ENCODE results near the gene PPP3R2.
"Not testable (repeated sequence)": the region's sequence is repeated elsewhere in the genome, so short reads cannot be mapped to it uniquely, and the experiment has no call there.

PPP3R2 gene

GRCh38 chr9:101587332-101588043 lies 7.3 kb downstream of the PPP3R2 start:
- no peak for DNase-seq

- no peak for DNase-seq
Observed at GRCh38 chr9:101586651-101587050, 8.1 kb downstream of the PPP3R2 start.

DNA sequence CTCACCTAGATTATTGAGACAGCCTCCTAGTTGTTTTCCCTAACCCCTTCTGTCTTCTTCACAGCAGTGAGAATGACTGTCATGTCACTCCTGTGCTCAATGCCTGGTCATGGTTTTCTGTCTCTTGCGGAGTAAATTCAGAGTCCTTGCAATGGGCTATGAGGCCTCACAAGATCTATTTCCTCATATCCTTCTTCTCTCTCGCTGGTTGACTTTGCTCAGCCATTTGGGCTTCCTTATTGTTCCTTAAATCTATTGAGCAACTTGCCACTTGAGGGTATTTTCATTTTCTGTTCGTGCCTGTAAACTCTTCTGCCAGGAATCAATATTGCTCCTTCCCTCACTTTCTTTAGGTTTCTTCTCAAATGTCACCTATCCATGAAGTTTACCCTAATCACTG lies 9.0 kb downstream of the PPP3R2 start:
- DNase-seq = peak in 1 of 2 donors; percentile 27

- DNase-seq = no peak
Observed at GRCh38 chr9:101582553-101582952, 12.2 kb downstream of the PPP3R2 start.

DNA sequence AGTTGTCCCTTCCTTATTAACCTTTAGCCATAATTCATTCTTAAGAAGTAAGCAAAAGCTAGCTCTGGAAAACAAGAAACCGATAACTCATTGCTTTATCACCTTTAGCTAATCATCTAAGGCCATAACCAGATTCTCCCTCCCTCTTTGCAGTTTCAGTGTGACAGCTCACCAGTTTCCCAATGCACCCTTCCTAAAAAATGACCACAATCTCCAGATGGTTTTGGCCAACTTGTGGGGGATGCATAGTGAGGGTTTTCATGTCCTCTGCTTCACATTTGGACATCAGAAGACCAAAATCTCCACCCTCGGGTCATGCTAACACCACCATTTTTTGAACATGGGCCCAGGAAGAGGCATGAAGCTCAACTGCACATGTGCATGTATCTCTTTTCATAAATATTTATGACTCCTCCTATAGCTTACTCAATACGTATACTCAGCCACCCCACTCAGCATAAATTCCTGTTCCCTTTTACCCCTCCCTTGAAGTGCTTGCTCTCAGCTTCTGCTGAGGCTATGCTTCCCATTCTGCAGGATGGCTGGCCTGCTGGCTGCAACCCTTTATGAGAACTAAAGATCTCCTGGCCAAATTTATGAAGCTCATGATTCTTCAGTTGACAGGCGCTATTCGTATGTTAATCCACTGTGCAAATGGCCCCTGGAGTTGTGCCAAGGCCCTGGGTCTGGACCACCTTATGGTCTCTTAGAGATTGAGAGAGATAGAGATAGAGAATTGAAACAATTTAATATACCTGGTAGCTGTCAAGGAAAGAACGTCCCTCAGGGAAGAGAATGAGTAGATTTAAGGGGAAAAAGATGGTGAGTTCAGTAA lies 14.8 kb downstream of the PPP3R2 start:
- DNase-seq = peak in 1 of 2 donors; percentile 11

DNA sequence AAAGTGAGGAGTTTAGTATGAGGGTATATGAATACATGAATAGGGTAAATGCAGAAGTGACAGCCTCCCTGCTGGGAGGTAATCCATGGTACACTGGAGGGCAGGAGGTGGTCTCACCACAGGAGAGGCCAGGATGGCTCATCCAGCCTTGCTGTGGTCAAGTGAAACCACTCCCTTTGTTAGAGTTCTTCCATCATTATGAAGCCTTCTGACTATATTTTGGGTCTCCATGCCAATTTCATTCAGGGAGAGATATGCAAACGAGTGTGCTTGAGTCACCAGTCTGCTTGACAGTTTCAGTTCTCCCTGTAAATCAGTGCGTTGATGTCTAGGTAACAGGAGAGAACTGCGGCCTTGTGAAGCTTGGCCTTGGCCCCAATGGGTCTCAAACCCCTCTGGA lies 16.4 kb downstream of the PPP3R2 start:
- DNase-seq = peak in 1 of 2 donors; percentile 7

DNA sequence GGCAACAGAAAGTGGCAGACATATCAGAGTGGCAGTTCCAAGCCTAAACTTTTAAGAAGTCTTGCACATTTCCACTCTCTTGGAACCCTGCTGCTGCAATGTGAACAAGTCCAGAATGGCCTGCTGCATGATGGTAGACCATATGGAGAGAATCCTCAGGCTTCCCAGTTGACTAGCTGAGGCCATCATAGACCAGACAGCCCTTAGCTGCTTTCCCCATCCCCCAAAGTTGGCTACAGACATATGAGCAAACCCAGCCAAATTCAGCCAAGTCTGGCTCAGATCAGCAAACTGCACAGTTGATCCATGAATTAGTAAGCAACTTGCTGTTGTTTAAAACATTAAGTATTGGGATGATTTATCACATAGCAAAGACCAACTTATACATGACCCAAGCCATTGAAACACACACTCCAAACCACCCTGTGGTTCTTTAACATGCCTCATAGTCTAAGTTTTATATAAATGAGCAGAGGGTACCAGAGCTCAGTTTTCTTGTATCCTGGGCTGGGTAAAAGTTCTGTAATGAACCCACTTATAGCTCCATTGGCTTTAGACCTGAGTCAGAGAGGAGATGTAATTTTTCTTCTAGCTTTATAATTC lies 19.9 kb downstream of the PPP3R2 start:
- DNase-seq = no peak

- no peak for DNase-seq
Observed at GRCh38 chr9:101572316-101572715, 22.5 kb downstream of the PPP3R2 start.

- no peak for DNase-seq
Observed at GRCh38 chr9:101571114-101571513, 23.7 kb downstream of the PPP3R2 start.

DNA sequence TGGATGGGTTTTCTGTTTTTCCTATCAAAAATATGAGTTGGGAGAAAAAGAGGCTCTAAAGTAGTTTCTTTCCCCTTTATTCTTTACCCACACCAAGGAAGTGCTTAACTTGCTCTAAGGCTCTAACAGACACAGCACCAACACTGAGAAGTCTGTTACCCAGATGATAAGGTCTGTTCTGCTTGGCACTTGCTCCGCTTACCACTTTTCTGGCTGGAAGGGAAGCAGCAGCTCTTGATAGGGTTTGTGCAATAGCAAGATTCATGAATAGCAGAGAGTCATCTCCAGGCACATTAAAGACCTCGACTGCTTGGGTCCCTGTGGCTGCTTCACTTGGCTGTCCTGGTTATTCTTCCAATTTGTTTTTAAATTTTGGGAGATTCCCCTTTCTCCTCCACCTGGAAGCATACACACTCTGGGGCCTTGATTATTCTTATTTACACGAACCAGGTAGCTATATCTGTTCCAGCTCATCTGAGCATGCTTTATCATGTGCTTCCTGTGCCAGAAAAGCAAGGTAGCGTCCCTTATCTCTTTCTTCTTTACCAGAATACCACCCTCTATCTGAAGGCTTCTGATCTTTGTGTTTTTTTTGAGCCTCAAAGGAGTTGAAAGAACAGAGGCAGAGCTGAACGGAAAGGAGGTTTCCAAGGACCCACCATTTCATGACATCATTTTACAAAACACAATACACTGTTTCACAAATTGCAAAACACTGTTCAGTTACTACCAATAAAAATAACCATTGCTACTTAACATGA lies 24.8 kb downstream of the PPP3R2 start:
- peak in 1 of 2 donors; percentile 50 for DNase-seq

DNA sequence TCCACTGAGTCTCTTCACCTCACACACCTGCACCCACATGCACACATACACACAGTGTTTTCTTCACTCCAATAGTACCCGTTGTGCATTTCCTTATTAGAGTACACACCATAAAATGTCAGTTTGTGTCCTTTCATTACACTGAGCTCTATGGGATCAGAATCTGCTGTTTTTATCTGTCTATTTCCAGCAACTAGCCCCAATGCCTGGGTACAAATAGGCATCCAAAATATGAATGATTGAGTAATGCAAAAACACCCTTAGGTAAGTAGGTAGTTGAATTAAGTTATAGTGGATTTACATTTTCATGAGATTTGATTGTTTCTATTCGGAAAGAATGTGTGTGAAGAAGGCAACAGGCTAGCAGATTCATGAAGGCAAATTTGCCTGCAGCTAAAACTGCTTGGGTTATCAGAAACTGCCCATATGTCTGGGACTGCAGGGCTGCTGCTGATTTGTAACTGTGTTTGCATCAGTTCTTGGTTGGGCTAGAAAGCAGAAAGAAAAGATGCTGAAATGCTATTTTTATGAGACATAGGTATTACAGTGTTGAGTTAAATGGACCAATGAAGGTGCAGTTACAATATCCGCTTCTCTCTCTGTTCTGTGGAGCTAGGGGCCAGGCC lies 26.9 kb downstream of the PPP3R2 start:
- DNase-seq = no peak

DNA sequence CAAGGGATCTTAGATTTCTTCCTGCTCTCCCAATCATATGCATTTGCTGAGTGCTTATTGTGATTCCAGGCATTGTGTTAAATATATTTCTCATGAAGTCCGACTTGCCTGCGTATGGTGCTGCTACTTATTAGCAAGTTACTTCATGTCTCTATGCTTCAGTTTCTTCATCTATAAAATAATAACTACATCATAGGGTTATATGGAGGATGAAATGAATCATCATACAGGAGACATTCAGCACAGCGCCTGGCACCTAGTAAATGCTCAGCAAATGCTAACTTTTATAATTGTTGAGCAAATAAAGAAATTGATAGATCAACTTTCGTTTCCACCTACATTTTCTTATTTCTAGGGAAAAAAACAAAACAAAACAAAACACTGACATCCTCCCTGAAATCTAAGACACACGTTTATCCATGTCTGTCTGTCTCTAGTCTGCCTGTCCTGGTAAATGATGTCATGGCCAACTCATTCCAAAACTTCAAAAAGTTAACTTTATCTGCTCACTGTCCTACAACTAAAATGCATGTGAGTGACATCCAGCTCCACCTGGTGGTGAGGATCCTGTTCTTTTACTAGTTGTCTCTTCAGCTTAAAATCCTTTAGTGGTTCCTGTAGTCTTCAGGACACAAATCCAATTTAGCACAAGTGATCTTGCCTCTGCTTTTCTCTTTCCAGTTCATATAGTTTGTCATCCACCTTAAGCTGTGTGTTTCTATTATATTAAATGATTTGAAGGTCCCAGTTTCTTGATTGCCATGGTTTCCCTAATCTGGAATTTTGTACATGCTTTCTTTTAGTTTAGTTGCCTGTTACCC lies 27.7 kb downstream of the PPP3R2 start:
- DNase-seq = peak; percentile 14 to 25

- DNase-seq = no peak
Observed at GRCh38 chr9:101564252-101564651, 30.5 kb downstream of the PPP3R2 start.

DNA sequence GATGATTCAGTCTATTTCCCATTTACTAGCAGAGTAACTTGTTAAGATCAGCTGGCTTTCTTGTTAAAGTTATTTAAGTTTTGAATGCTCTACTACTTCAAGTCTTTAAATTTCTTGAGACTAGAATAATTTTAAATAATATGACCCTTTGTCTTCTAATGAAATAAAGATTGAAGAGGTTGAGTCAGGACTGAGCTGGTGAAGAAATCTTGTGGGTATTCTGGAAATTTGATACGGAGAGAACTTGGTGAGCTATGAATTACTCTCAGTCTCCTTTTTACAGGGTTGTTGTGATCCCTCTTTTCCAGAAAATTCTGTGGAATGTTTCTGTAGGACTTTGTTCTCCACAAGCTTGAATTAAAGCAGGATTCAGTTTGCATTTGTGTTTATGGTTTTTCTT lies 31.8 kb downstream of the PPP3R2 start:
- DNase-seq = no peak

- no peak for DNase-seq
Observed at GRCh38 chr9:101561740-101562139, 33.0 kb downstream of the PPP3R2 start.

GRCh38 chr9:101549472-101550098 lies 45.2 kb downstream of the PPP3R2 start:
- not testable (repeated sequence) for DNase-seq

GRCh38 chr9:101543098-101543735 lies 51.6 kb downstream of the PPP3R2 start:
- DNase-seq = no peak
